Caco-2 (cell line): ENCODE data around the gene PRKAB2. TPM values are rescaled to one million over a fixed set of nuclear protein-coding genes. Genes with fewer than 3 reads are reported as not detected.

Experiments
- BruUV-seq: library from RNA; stranded (reverse); fragments of 400-500 nt; replicated peaks from 2 replicates; lab custom pipeline; 2021; lab: Mats Ljungman, UMichigan
- CTCF ChIA-PET: fragments of 300-600 bp; sonication (Branson Sonifier 250); formaldehyde crosslinking; loops from one replicate; lab custom pipeline; 2022; ENCODE audit warnings: antibody characterized with exemption; lab: Charles Lee
- POLR2A ChIA-PET: fragments of 300-600 bp; sonication (Branson Sonifier 250); formaldehyde crosslinking; loops from one replicate; lab custom pipeline; 2022; ENCODE audit warnings: antibody characterized with exemption; lab: Charles Lee
- DNase-seq, 2 experiments: peaks; one replicate each; pipeline versions ENCODE4 v3.0.0 to v3.0.0-alpha.2; 2020 to 2022
- H3K27me3 ChIP-seq: replicated peaks from 2 replicates; pipeline ENCODE4 v1.6.0; 2011; ENCODE audit warnings: low read length; ENCODE audit not compliant: control insufficient read depth, insufficient read depth
- H3K36me3 ChIP-seq: 2 replicates; pipeline ENCODE4 v1.5.1; 2011; ENCODE audit warnings: low read length; ENCODE audit not compliant: control insufficient read depth, insufficient read depth
- H3K4me1 ChIP-seq: fragments of 250-450 bp; sonication (Bioruptor Pico); 2 replicates; pipeline ENCODE4 v1.5.1; 2020; ENCODE audit warnings: mild to moderate bottlenecking
- H3K4me3 ChIP-seq: 2 replicates; pipeline ENCODE4 v1.5.1; 2011; ENCODE audit warnings: low read depth, mild to moderate bottlenecking, control low read depth, low read length
- H3K9me3 ChIP-seq: fragments of 250-450 bp; sonication (Bioruptor Pico); 2 replicates; pipeline ENCODE4 v1.5.1; 2020; ENCODE audit warnings: mild to moderate bottlenecking, moderate library complexity
- H3K27ac Mint-ChIP-seq: one replicate; pipeline ENCODE4 v1.8.0; 2022; ENCODE audit warnings: mixed read lengths; ENCODE audit not compliant: unreplicated experiment
- H3K27me3 Mint-ChIP-seq: one replicate; pipeline ENCODE4 v1.8.0; 2022; ENCODE audit warnings: mixed read lengths; ENCODE audit not compliant: insufficient read depth, unreplicated experiment
- H3K36me3 Mint-ChIP-seq: one replicate; pipeline ENCODE4 v1.8.0; 2022; ENCODE audit warnings: mild to moderate bottlenecking, mixed read lengths; ENCODE audit not compliant: insufficient read depth, unreplicated experiment
- H3K4me1 Mint-ChIP-seq: one replicate; pipeline ENCODE4 v1.8.0; 2022; ENCODE audit warnings: low read depth, mixed read lengths; ENCODE audit not compliant: unreplicated experiment
- H3K4me3 Mint-ChIP-seq: one replicate; pipeline ENCODE4 v1.8.0; 2022; ENCODE audit warnings: mild to moderate bottlenecking, moderate library complexity, mixed read lengths; ENCODE audit not compliant: unreplicated experiment
- H3K9me3 Mint-ChIP-seq: one replicate; pipeline ENCODE4 v1.8.0; 2022; ENCODE audit warnings: mixed read lengths; ENCODE audit not compliant: unreplicated experiment
- CTCF ChIP-seq, 2 experiments: fragments of 200-600 bp in 1 of 2; IDR thresholded peaks; 1 replicate in 1 of 2; 2 replicates in 1 of 2; pipeline versions ENCODE4 v1.5.1 to v1.8.0; 2011 to 2022; ENCODE audit warnings: antibody characterized with exemption in 1 of 2, control low read depth in 1 of 2, inconsistent platforms in 1 of 2, low read depth in 1 of 2, low read length in 1 of 2, mild to moderate bottlenecking in 1 of 2, moderate library complexity in 1 of 2; ENCODE audit not compliant: insufficient read depth in 1 of 2, severe bottlenecking in 1 of 2, unreplicated experiment in 1 of 2
- intact Hi-C: fragments of 100-400 bp; cut with micrococcal nuclease; formaldehyde crosslinking; loops from one replicate; pipeline ENCODE4 v1.10.0; 2022; ENCODE audit not compliant: unreplicated experiment
- total RNA-seq: library from RNA; stranded (reverse); gene quantifications from 2 replicates; pipeline ENCODE4 v1.2.3, GENCODE V29; 2022

PRKAB2 gene
- total RNA-seq, 1 experiment from 2014 or later, result 30.1 TPM

- no peak for DNase-seq
- Mint-ChIP-seq H3K9me3 (no peaks in the 10 kb centered on the region), H3K27me3 (no peaks in the 10 kb centered on the region), H3K36me3 (no peaks in the 10 kb centered on the region), H3K27ac (no peak overlapping the region), H3K4me1 (peaks cover 42% of the 10 kb centered on the region), H3K4me3 (no peak overlapping the region)
- Histone ChIP-seq H3K27me3 (no peaks in the 10 kb centered on the region), H3K9me3 (no peaks in the 10 kb centered on the region), H3K36me3 (peaks cover 2% of the 10 kb centered on the region; the same call in 1 of the 2 replicates), H3K4me3 (no peak overlapping the region), H3K4me1 (peaks cover 36% of the 10 kb centered on the region)
- ChIA-PET CTCF (no interaction called here), POLR2A (no interaction called here)
- intact Hi-C loops, result no loop called here
- no TSS peak for BruUV-seq
- TF ChIP-seq CTCF (IDR thresholded peaks at IDR 0.05; ENCODE audit: insufficient read depth in 1 of 2, low read depth in 1 of 2, low read length in 1 of 2, severe bottlenecking in 1 of 2, unreplicated experiment in 1 of 2), result no peak
These were observed 43.9 kb upstream of the PRKAB2 start for GRCh38 chr1:147216124-147216523.

GRCh38 chr1:147215540-147215916, 43.3 kb upstream of the PRKAB2 start:
- POLR2A ChIA-PET, result no interaction called here
- peaks cover 42% of the 10 kb centered on the region for H3K4me1 ChIP-seq

GRCh38 chr1:147214842-147215539, 42.7 kb upstream of the PRKAB2 start:
- H3K4me1 ChIP-seq, result peaks cover 47% of the 10 kb centered on the region
- BruUV-seq, result no TSS peak
- Mint-ChIP-seq H3K36me3 (no peaks in the 10 kb centered on the region), H3K4me1 (peaks cover 42% of the 10 kb centered on the region), H3K4me3 (no peak overlapping the region), H3K9me3 (no peaks in the 10 kb centered on the region), H3K27me3 (no peaks in the 10 kb centered on the region), H3K27ac (no peak overlapping the region)
- CTCF ChIA-PET, result no interaction called here
- POLR2A ChIA-PET, result no interaction called here
- intact Hi-C loops, result no loop called here
- H3K9me3 ChIP-seq, result no peaks in the 10 kb centered on the region
- no peak overlapping the region for H3K4me3 ChIP-seq
- peaks cover 2% of the 10 kb centered on the region; the same call in 1 of the 2 replicates for H3K36me3 ChIP-seq
- no peak for TF ChIP-seq CTCF (IDR thresholded peaks at IDR 0.05; ENCODE audit: insufficient read depth in 1 of 2, low read depth in 1 of 2, low read length in 1 of 2, severe bottlenecking in 1 of 2, unreplicated experiment in 1 of 2)
- no peak for DNase-seq
- no peaks in the 10 kb centered on the region for H3K27me3 ChIP-seq

More at GRCh38 chr1:147215540-147215916, 43.3 kb upstream of the PRKAB2 start:
- Mint-ChIP-seq H3K27me3 (no peaks in the 10 kb centered on the region), H3K36me3 (no peaks in the 10 kb centered on the region), H3K4me3 (no peak overlapping the region), H3K9me3 (no peaks in the 10 kb centered on the region), H3K4me1 (peaks cover 42% of the 10 kb centered on the region), H3K27ac (no peak overlapping the region)
- no TSS peak for BruUV-seq
- intact Hi-C loops, result no loop called here
- no peak for DNase-seq
- no peaks in the 10 kb centered on the region for H3K9me3 ChIP-seq
- CTCF ChIA-PET, result no interaction called here
- no peak overlapping the region for H3K4me3 ChIP-seq
- H3K36me3 ChIP-seq, result peaks cover 2% of the 10 kb centered on the region; the same call in 1 of the 2 replicates
- no peaks in the 10 kb centered on the region for H3K27me3 ChIP-seq
- TF ChIP-seq CTCF (IDR thresholded peaks at IDR 0.05; ENCODE audit: insufficient read depth in 1 of 2, low read depth in 1 of 2, low read length in 1 of 2, severe bottlenecking in 1 of 2, unreplicated experiment in 1 of 2), result no peak
